D721Med (cell line): ENCODE results near the gene PACSIN2.

Source experiments
- DNase-seq: peaks from one replicate; pipeline ENCODE4 v3.0.0; 2011; ENCODE audit warnings: low spot score; ENCODE audit not compliant: insufficient read length
- FAIRE-seq: peaks from 2 replicates; lab custom pipeline; 2011; peaks lifted over from hg19 to GRCh38; lab: Jason Lieb, UNC
- TF ChIP-seq, protein P1 (sequence below): IDR thresholded peaks from 2 replicates; pipeline ENCODE4 v1.5.1; 2012; ENCODE audit warnings: mild to moderate bottlenecking, control low read depth; ENCODE audit not compliant: insufficient read depth; ENCODE audit errors: missing control alignments

The PACSIN2 gene

DNA sequence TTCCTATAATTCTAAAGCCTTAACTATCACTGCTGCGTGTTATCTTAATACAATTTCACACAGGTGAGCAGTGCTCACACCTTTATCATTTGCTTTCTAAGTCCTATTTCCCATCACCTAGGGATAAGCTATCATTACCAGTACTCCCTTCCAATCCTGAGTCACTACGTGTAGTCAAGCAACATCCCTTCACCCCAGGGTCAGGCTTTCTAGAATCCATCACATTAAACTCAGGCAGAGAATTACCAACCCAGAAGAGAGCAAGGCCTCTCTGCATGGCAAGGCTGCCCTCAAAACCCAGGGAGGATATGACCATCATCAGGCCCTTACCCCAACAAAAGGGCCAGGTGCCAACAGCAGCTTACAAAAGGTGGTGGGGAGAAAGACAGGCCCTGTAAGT lies 9.8 kb downstream of the PACSIN2 start:
- TF ChIP-seq, protein P1, sequence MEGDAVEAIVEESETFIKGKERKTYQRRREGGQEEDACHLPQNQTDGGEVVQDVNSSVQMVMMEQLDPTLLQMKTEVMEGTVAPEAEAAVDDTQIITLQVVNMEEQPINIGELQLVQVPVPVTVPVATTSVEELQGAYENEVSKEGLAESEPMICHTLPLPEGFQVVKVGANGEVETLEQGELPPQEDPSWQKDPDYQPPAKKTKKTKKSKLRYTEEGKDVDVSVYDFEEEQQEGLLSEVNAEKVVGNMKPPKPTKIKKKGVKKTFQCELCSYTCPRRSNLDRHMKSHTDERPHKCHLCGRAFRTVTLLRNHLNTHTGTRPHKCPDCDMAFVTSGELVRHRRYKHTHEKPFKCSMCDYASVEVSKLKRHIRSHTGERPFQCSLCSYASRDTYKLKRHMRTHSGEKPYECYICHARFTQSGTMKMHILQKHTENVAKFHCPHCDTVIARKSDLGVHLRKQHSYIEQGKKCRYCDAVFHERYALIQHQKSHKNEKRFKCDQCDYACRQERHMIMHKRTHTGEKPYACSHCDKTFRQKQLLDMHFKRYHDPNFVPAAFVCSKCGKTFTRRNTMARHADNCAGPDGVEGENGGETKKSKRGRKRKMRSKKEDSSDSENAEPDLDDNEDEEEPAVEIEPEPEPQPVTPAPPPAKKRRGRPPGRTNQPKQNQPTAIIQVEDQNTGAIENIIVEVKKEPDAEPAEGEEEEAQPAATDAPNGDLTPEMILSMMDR: no peak
- FAIRE-seq: no peak
- no peak for DNase-seq

DNA sequence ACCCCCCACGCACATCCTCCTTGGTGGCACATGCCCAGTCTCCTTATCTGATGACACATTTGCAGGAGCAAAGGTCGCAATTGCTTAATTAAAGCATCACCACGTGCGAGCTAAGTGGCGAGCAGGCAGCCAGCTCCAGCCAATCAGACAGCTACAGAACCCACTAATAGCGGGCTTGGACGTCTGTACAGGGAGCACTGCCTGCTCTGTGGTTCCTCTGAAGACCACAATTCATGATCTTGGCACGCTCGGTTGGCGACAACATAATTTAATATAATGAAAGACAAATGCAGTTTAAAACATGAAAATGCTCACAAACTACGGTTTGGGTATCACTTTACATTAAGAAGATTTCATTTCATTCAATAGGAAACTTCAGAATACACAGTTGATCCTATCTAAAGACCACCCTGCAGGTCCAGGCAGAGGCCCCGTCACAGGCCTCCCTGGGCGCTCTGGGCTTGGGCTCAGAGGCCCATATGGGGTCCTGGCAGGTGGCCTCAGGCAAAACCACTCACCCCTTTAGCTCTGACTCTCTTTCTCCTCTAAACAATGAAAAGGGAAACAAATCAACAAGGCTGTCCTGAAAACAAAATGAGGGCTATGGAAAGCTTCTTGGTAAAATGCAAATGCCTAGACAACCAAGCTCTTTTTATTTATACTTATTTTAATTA lies 10.4 kb downstream of the PACSIN2 start:
- DNase-seq (no peak), FAIRE-seq (no peak)
- TF ChIP-seq, protein P1: no peak

GRCh38 chr22:43002202-43002586 lies 12.8 kb downstream of the PACSIN2 start:
- TF ChIP-seq, protein P1: no peak
- FAIRE-seq (no peak), DNase-seq (no peak)

DNA sequence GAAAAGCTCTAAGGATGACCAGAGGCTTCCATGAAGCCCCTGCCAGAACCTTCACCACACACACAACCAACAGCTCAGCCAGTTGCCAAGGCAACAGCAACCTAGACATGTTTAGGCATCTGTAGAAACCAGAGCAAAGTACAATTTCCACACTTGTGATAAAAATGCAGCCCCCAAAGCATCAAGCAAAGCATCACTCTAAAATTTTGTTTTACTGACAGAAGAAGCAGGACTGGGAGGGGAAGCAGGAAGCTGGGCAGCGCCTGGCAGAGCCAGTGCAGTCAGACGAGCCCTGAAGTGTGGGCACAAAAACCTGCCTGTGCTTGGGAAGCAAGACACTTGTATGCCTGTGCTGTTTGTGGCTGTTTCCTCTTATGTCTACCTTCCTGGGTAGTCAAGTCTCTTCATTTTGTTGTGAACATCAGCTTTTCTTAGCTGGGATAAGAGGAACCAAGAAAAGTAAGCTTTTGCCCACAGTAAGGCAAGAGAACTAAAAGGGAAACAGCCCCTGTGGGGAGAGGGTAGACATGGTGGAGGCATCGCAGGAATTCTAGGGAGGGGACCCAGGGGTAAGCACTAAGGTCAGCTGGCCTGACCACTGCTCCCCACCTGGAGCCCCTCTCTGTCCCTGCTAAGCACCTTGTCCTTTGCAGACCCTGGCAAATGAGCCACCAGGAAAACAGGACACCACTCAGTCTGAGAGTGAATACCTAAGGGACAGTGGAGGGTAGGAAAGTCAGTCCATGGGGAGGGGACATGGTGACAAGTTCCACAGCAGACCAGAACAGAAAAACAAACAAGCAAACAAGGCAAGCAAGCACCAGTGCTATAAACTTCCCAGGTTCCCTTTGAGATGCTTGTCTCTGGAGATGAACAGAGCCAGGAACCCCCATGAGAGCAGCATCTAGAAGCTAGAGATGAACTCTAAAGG lies 13.4 kb downstream of the PACSIN2 start:
- TF ChIP-seq, protein P1: no peak
- DNase-seq (no peak), FAIRE-seq (no peak)

- TF ChIP-seq, protein P1: no peak
- no peak for FAIRE-seq
- no peak for DNase-seq
These were observed 14.3 kb downstream of the PACSIN2 start for GRCh38 chr22:43000441-43001175.

GRCh38 chr22:42997582-42998090 lies 17.3 kb downstream of the PACSIN2 start:
- TF ChIP-seq, protein P1: no peak
- FAIRE-seq: no peak
- DNase-seq: no peak
